A549 (cell line): ENCODE measurements around the gene ZIC4.

Experiments
- CTCF ChIP-seq: fragments of >200 bp; sonication (Bioruptor Twin); formaldehyde crosslinking; IDR thresholded peaks from 3 replicates; pipeline ENCODE4 v1.5.1; 2016
- MYC ChIP-seq: IDR thresholded peaks from 2 replicates; pipeline ENCODE4 v1.6.1; 2012; ENCODE audit warnings: mild to moderate bottlenecking, inconsistent platforms, low read length, improper control_type of control experiment, borderline replicate concordance
- TF ChIP-seq, protein P1 (sequence below): fragments of 200-600 bp; sonication (generic); IDR thresholded peaks from 2 replicates; pipeline ENCODE4 v1.6.1; 2016; ENCODE audit warnings: antibody characterized with exemption, mild to moderate bottlenecking, moderate library complexity

GRCh38 chr3:147422601-147423536 lies 16.5 kb upstream of the ZIC4 start:
- TF ChIP-seq, protein P1, sequence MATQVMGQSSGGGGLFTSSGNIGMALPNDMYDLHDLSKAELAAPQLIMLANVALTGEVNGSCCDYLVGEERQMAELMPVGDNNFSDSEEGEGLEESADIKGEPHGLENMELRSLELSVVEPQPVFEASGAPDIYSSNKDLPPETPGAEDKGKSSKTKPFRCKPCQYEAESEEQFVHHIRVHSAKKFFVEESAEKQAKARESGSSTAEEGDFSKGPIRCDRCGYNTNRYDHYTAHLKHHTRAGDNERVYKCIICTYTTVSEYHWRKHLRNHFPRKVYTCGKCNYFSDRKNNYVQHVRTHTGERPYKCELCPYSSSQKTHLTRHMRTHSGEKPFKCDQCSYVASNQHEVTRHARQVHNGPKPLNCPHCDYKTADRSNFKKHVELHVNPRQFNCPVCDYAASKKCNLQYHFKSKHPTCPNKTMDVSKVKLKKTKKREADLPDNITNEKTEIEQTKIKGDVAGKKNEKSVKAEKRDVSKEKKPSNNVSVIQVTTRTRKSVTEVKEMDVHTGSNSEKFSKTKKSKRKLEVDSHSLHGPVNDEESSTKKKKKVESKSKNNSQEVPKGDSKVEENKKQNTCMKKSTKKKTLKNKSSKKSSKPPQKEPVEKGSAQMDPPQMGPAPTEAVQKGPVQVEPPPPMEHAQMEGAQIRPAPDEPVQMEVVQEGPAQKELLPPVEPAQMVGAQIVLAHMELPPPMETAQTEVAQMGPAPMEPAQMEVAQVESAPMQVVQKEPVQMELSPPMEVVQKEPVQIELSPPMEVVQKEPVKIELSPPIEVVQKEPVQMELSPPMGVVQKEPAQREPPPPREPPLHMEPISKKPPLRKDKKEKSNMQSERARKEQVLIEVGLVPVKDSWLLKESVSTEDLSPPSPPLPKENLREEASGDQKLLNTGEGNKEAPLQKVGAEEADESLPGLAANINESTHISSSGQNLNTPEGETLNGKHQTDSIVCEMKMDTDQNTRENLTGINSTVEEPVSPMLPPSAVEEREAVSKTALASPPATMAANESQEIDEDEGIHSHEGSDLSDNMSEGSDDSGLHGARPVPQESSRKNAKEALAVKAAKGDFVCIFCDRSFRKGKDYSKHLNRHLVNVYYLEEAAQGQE: no peak
- TF ChIP-seq CTCF (no peak), MYC (no peak)
